Body of pancreas (tissue), 4 donors: ENCODE measurements around the gene MAP4K2. TPM values are rescaled to one million over a fixed set of nuclear protein-coding genes. Genes with fewer than 3 reads are reported as not detected.

ENCODE experiments used
- ATAC-seq: fragments of 150-250 bp; one replicate; pipeline ENCODE4 v1.9.1; 2016
- DNase-seq, 4 donors: peaks; one replicate each; pipeline ENCODE4 v3.0.0-alpha.2; 2019
- H3K27ac ChIP-seq, 4 donors: fragments of 200-600 bp; sonication (generic); 1 replicate in 3 of 4; 2 replicates in 1 of 4; pipeline versions ENCODE4 v1.5.1 to v1.6.1; 2016 to 2019; ENCODE audit warnings: mild to moderate bottlenecking in 1 of 4, mixed read lengths in 1 of 4, moderate library complexity in 1 of 4
- H3K27me3 ChIP-seq, 2 donors: fragments of 200-600 bp; sonication (generic); one replicate each; pipeline ENCODE4 v1.6.0; 2016; ENCODE audit warnings: mild to moderate bottlenecking in 1 of 2
- H3K36me3 ChIP-seq, 2 donors: fragments of 200-600 bp; sonication (generic); replicated peaks in 1 of 2; 2 replicates each; pipeline ENCODE4 v1.5.1; 2016; ENCODE audit warnings: low read depth in 2 of 2; ENCODE audit not compliant: insufficient read depth in 1 of 2
- H3K4me1 ChIP-seq: fragments of 200-600 bp; sonication (generic); one replicate; pipeline ENCODE4 v1.6.0; 2016
- H3K4me3 ChIP-seq, 2 donors: fragments of 200-600 bp; sonication (generic); 1 replicate in 1 of 2; 2 replicates in 1 of 2; pipeline ENCODE4 v1.5.1; 2016 to 2019
- H3K9me3 ChIP-seq, 3 donors: fragments of 200-600 bp; sonication (generic); 1 replicate in 2 of 3; 2 replicates in 1 of 3; pipeline ENCODE4 v1.5.1; 2016
- POLR2A ChIP-seq, 3 donors: fragments of 450-650 bp; IDR thresholded peaks; one replicate each; pipeline ENCODE4 v1.6.1; 2016; ENCODE audit warnings: antibody characterized with exemption in 3 of 3, mild to moderate bottlenecking in 2 of 3
- WGBS, 2 donors: methylation state at CpG; one replicate each; pipeline ENCODE4 v1.1.5; 2017; 5-methylcytosine and 5-hydroxymethylcytosine counted together
- intact Hi-C: fragments of 100-400 bp; cut with DNase I; formaldehyde crosslinking; loops from one replicate; pipeline ENCODE4 v1.15.1; 2023
- total RNA-seq, 2 donors: library from RNA; depleted of rRNA; stranded (reverse); fragments of >200 nt; gene quantifications; one replicate each; pipeline ENCODE4 v1.1.0, GENCODE V29; 2016
- TF ChIP-seq, protein P1 (sequence below), 7 experiments: fragments of 450-650 bp in 4 of 7; fragments of 200-600 bp in 3 of 7; sonication (generic) in 3 of 7; IDR thresholded peaks; one replicate each; pipeline ENCODE4 v1.5.1; 2016 to 2019; ENCODE audit warnings: antibody characterized with exemption in 7 of 7

Gene MAP4K2
- total RNA-seq, 2 donors from 2014 or later = 10.4 to 18.1 TPM

DNA sequence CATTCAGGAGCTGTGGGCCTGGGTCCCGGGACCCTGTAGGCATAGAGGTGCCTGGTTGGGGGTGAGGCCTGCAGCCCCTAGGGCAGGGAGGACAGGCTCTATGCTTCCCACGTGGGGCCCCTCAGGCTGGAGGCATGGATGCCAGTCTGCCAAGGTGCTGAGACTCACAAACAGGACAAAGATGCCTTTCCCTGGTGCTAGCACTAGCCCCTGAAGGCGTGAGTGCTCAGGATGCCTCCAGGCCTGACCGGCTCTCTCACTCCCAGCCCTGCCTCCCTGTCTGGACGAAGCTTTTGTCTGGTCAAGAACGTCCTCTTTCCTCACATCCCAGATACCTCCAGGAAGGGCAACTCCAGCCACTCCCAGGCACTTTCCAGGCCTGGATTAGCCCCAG lies 39.3 kb upstream of the MAP4K2 start:
- H3K9me3 ChIP-seq = no peaks in the 10 kb centered on the region
- no peak for TF ChIP-seq POLR2A (IDR thresholded peaks at IDR 0.05)
- TF ChIP-seq, protein P1, sequence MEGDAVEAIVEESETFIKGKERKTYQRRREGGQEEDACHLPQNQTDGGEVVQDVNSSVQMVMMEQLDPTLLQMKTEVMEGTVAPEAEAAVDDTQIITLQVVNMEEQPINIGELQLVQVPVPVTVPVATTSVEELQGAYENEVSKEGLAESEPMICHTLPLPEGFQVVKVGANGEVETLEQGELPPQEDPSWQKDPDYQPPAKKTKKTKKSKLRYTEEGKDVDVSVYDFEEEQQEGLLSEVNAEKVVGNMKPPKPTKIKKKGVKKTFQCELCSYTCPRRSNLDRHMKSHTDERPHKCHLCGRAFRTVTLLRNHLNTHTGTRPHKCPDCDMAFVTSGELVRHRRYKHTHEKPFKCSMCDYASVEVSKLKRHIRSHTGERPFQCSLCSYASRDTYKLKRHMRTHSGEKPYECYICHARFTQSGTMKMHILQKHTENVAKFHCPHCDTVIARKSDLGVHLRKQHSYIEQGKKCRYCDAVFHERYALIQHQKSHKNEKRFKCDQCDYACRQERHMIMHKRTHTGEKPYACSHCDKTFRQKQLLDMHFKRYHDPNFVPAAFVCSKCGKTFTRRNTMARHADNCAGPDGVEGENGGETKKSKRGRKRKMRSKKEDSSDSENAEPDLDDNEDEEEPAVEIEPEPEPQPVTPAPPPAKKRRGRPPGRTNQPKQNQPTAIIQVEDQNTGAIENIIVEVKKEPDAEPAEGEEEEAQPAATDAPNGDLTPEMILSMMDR (IDR thresholded peaks at IDR 0.05) = no peak
- ATAC-seq (no peak), DNase-seq (no peak)
- H3K36me3 ChIP-seq = peaks cover 0 to 15% of the 10 kb centered on the region in 2 donors
- intact Hi-C loops = no loop called here
- H3K4me3 ChIP-seq = no peak overlapping the region
- WGBS, 2 donors = 61 to 69% methylated on average over 3 to 6 of the region's 6 CpGs
- H3K27ac ChIP-seq = peak overlapping the region; percentile 63 to 93 (median 87)
- peaks cover 35% of the 10 kb centered on the region for H3K4me1 ChIP-seq
- no peaks in the 10 kb centered on the region for H3K27me3 ChIP-seq

DNA sequence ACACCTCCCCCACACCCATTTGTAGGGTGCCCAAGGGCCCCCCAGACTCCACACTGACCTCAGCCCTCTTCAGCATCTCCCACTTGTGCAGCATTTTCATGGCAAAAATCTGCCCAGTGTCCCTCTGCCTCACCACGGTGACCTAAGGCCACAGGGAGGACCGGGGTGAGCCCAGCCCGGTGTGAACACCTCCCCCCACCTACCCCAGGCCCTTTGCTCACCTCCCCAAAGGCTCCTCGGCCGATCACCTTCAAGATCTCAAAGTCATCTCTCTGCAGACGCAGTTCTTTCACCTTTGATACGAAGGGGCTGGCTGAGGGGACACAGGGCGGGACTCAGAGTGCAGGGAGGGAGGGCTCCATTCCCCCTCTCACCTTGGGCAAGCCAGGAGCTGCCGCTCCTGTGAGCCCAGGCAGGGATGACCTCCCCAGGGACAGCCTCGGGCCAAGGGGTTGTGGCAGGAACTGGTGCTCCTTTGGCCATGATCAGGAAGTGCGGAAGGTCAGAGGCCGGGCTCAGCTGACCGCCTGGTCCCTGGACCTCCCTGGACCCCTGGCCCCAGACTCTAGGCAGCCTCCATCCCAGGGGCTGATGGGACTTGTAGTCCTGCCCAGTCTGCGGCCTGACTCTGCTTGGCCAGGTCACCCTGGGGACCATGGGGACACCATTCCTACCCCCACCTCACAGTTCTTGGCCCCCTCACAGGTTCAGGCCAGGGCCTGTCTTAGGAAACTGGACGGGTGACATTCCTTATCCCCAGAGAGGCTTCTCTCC lies 38.8 kb upstream of the MAP4K2 start:
- TF ChIP-seq POLR2A (IDR thresholded peaks at IDR 0.05) = no peak
- TF ChIP-seq, protein P1 (IDR thresholded peaks at IDR 0.05) = no peak
- ATAC-seq (no peak), DNase-seq (no peak)
- Histone ChIP-seq H3K9me3 (no peaks in the 10 kb centered on the region), H3K27me3 (no peaks in the 10 kb centered on the region), H3K36me3 (peaks cover 0 to 18% of the 10 kb centered on the region in 2 donors), H3K4me3 (no peak overlapping the region), H3K27ac (peak overlapping the region in 3 of 4 donors; percentile 63 to 93 (median 86)), H3K4me1 (peaks cover 29% of the 10 kb centered on the region)
- intact Hi-C loops = no loop called here
- WGBS, 2 donors = 82 to 88% methylated on average over 6 to 14 of the region's 15 CpGs

DNA sequence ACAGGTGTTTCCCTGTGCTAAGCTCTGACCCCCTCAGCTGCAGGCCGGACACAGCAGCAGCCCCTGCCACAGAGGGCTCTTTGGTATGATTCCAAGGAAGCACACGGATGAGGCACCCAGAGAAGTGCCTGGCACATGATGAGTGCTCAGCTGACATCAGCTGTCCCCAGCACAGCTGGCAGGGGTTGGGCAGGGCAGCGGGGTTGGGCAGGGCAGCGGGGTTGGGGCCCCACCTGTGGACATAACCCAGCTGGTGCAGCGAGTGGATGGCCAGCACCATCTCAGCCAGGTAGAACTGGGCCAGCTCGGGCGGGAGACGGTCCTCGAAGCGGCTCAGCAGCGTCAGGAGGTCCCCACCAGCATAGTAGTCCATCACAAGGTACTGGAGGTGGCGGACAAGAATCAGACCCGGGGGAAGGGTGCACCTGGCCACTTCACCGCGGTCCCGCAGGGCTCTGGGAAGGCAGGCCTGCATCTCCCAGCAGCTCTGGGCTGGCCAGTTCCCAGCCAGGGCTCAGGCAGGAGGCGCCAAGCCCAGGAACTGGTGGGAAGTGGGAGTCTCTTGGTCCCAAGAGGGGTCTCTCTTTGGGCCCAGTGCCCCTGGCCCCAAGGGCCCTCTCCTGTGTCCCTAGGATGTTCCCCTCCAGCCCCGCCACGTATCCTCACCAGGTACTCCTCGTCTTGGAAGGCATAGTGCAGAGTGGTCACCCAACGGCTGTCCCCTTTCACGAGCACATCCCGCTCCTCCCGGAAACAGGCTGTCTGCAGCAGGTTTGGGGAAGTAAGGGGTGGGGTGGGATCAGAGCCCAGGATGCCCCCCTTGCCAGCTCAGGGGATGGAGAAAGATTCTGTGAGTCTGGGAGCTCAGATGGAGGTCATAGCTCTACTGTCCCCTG lies 37.1 kb upstream of the MAP4K2 start:
- no peaks in the 10 kb centered on the region for H3K27me3 ChIP-seq
- 88 to 93% methylated on average over 5 to 21 of the region's 24 CpGs for WGBS, 2 donors
- H3K4me1 ChIP-seq = peaks cover 32% of the 10 kb centered on the region
- no peak overlapping the region for H3K27ac ChIP-seq
- ATAC-seq (no peak), DNase-seq (no peak)
- no peak overlapping the region for H3K4me3 ChIP-seq
- intact Hi-C loops = no loop called here
- peaks cover 0 to 18% of the 10 kb centered on the region in 2 donors for H3K36me3 ChIP-seq
- H3K9me3 ChIP-seq = no peaks in the 10 kb centered on the region
- no peak for TF ChIP-seq POLR2A (IDR thresholded peaks at IDR 0.05)
- TF ChIP-seq, protein P1 (IDR thresholded peaks at IDR 0.05) = no peak

DNA sequence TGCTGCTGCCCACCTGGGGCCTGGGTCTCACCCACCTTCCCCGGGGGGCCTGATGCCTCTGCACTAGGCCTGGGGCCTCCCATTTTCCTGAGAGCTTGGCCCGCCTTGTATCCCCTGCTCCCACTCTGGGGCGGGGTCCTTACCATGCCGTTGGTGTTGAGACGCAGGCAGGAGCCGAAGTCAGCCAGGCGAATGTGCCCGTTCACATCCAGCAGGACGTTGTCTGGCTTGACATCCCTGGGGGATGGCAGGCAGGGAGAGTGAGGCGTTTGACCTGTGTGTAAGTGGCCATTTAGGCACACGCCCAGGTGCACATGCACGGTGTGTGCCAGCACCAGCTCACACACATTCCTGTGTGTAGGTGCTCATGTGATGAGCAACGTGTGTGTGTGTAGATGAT lies 36.3 kb upstream of the MAP4K2 start:
- H3K36me3 ChIP-seq = peaks cover 2 to 18% of the 10 kb centered on the region in 2 donors
- H3K27me3 ChIP-seq = no peaks in the 10 kb centered on the region
- WGBS, 2 donors = 40 to 84% methylated on average over 1 to 13 of the region's 13 CpGs
- ATAC-seq (no peak), DNase-seq (no peak)
- no peak for TF ChIP-seq POLR2A (IDR thresholded peaks at IDR 0.05)
- TF ChIP-seq, protein P1 (IDR thresholded peaks at IDR 0.05) = no peak
- H3K9me3 ChIP-seq = no peaks in the 10 kb centered on the region
- intact Hi-C loops = no loop called here
- no peak overlapping the region for H3K27ac ChIP-seq
- no peak overlapping the region for H3K4me3 ChIP-seq
- H3K4me1 ChIP-seq = peaks cover 31% of the 10 kb centered on the region
